HG03095 (cell line): ENCODE data around the gene SLC25A19.
A peak's percentile ranks its signal among the peaks of the same experiment; 100 is the strongest.

Source experiments
- ATAC-seq: cut with Tn5 transposase; IDR thresholded peaks from one replicate; pipeline ENCODE4 v1.9.1; 2021; ENCODE audit warnings: moderate library complexity; ENCODE audit not compliant: unreplicated experiment

SLC25A19 gene

DNA sequence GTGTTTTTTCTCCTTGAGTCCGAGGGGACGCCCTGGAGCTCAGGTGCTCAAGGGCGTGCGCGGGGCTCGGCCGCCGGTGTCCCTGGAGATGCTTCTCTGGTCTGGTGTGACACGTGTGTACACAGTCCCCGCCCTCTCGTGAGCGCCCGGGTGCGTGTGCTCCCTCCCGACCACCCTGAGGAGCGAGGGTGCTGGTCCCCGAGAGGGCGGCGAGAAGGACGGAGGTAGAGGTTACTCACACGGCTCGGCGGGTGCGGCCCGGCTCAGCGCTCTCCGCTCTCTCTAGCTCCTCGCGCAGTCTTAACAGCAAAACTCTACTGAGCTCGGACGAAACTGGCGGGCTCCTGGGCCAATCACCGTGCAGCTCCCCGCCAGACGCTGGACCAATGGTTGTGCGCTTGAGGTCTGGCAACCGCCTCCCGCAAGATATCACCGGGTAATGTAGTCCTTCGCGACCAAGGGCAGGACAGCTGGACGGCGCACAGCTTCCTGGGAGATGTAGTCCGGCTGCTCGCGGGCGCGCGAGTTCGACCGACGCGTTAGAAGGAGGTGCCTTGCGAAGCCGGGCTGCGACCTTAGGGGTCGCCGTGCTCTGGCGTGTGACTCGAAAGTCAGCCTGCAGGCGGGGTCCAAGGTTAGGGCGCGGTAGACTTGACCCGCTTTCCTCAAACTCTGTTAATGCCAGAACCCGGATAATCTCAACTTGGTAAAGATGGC lies at the start of gene SLC25A19:
TSS of gene SLC25A19 (minus strand) at position 319 of the 717 bp plus-strand sequence. CDS start 2,669 bp downstream, outside the sequence.
- ATAC-seq = peak; percentile 92

DNA sequence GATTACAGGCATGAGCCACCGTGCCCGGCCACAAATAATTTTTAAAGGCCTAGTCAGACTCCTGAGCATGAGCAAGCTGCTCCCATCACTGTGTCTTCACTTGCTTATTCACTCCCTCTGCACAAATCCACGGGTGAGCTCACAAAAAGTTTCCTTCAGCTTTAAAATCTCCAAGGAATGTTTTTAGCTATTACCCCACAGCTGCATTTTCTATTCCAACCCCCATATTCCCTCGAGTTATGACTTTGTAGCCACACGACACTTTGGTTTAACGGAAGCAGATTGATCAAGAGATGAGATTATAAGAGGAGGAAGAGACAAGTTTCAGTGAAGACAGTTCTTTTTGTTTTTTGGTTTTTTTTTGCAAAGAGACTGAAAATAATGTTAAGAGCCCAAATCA lies 49.1 kb upstream of the SLC25A19 start:
- no peak for ATAC-seq

DNA sequence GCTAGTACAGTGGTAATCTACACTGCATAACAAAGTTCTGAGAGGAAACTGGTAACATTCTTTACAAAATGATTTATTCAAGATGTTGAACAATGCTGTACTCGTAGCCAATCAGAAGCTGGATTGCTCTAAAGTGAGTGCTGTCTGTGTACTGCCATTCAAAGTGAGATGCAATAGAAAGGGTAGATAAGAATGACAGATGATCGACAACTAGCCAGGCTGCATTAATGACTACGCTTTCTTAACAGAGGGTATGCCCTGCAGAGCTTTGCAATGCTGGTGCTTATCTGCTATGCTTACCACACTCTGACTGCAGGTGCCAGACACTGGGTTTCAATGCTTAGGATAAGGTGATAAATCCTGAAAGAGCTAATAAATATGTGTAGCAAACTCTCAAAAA lies 46.1 kb upstream of the SLC25A19 start:
- ATAC-seq = no peak

DNA sequence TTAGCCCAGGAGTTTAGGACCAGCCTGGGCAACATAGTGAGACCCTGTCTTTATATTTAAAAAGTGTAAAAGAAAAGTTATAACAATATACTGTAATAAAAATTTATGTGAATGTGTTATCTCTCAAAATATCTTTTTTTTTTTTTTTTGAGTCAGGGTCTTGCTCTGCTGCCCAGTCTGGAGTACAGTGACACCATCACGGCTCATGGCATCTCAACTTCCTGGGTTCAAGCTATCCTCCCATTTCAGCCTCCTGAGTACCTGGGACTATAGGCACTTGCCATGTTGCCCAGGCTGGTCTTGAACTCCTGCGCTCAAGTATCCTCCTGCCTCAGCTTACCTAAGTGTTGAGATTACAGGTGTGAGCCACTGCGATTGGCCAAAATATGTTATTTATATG lies 45.5 kb upstream of the SLC25A19 start:
- ATAC-seq = no peak

DNA sequence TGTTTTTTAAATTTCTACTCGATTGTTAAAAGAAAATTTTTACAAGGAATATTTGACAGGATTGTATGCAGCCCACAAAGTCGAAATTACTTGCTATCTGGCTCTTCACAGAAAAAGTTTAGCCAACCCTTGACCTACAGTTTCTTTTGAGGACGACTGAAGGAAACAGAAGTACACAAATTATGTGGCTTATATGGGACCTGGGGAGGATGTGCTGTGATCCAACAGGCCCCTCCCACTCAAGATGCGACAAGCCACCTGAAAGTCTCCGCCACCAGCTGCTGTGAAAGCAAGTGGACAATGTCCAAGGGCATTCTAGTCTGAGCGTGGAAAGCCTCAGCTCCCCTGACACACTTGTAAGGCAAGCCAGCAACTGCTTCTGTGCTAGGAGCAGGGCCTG lies 42.4 kb upstream of the SLC25A19 start:
- ATAC-seq = no peak

DNA sequence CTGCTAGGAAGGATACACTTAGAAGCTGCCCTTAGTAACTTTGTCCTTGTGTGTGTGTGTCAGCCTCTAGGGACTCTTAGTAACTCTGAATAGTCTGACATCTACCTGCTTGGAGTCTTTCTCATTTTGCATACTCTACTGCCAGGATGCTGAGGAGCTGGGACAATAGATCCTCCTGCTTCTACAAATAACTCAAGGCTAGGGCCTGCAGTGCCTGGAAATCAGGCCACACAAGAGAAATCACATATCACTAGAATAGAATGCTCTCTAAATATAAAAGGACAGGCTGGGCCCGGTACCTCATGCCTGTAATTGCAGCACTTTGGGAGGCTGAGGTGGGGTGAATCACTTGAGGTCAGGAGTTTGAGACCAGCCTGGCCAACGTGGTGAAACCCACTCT lies 38.5 kb upstream of the SLC25A19 start:
- no peak for ATAC-seq

DNA sequence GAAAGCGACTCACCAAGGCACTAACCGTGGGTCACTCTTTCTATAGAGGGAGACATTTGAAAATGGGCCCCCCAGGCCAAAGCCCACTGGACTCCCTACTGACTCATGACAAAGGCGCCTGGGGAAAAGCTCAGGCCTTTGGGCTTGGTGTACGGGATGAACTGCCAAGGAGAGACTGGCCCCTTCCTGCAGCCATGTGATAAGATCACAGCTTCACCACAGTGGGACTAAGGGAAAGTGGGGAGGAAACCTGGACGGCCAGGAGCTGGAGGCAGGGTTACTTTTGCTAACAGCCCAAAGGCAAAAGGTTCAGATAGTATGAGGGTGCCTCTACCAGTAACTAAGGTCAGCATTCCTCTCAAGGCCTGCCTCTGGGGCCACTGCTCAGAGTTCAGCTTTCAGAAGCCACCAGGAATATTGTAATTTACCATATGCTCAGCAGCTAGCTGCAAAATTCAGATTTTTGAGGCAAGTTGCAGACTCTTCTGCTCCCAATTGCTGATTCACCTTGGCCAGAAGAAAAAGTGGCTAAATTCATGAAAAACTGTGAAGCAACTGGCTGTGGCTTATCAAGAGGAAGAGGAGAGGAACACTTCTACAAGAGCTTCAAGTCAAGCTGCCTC lies 37.1 kb upstream of the SLC25A19 start:
- no peak for ATAC-seq

DNA sequence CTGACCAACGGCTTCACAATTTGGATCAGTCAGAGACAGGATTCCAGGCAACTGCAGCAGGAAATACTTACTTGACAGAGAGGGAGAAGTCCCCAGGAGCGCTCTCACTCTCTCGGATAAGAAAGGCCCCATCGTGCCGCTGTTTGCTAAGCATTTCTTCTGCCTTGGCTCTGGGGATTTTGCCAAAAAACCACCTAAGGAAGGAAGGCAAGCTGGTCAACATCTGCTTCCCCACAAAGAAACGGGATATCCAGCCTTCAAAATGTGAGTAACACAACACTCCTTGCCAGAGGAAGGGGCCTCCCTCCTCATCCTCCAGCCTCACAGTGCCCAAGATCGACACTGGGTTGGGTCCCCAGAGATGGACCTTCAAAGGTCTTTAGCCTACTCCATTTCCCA lies 36.6 kb upstream of the SLC25A19 start:
- no peak for ATAC-seq

DNA sequence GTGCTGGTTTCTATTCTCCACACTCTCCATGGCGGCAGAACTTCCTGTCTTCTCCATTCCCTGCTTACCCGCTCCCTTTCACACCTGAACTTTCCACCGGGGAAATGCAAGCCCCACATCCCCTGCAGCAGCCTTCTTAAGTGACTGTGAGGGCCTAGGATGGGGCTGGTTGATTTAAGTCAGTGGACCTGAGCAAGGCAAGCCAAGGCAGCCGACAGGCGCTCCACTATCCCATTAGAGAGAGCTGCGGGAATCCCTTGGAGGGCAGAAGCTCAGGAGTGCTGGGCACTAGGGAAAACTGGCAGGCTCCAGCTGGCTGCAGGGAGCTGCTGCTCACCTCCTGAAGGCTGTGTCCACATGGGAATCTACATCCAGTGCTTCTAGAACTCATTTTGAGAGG lies 36.1 kb upstream of the SLC25A19 start:
- no peak for ATAC-seq

DNA sequence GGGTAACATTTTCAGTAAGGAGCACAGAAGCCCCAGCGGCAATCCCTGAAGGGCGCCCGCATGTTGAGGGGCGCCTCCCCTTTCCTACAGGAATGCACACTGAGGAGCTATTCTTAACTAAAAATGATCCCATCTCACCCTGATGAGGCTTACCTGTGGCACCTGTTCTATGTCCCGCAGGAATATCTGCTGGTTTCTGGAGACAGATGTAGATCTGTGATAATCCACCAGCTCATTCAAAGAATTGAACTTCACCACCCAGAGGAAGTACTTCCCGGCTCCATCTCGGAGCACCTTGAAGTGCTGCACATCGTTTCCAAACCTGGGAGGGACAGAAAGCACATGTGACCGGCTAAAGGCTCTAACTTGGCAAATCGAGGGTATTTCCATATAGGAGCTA lies 32.3 kb upstream of the SLC25A19 start:
- ATAC-seq = no peak

DNA sequence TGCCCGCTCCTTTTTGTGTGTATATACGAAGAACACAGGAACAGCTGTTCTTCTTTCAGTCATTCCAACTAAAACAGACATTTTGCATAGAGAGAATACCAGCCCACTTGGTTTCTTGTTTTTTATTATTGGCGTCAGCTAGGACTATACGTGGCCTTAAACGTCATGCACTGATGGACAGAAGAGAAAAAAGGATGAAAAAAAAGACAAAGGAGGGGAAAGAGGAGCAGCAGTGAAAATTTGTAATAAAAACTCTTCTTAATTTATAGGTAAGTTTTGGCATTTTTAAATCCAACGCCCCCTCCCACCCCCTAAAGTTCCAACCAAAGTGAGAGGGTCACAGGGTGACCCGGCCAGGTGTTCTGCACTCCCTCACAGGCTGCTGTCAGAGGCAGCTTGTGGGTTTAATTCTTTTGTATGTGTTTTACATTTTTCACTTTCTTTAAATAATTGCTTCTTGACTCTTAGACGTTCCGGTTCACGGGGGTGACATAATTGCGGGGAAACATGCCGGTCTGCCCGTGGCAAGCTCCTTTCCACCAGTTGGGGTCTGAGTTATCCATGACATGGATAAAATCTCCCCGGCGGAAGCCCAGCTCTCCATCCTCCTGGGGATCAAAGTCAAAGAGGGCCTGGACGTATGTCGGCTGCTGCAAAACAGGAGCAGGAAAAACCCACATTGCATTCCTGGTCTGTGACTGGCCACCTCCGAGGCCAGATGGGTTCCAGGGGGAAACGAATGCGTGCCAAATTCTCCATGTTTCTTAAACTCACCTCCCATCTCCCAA lies 30.9 kb upstream of the SLC25A19 start:
- peak; percentile 39 for ATAC-seq

DNA sequence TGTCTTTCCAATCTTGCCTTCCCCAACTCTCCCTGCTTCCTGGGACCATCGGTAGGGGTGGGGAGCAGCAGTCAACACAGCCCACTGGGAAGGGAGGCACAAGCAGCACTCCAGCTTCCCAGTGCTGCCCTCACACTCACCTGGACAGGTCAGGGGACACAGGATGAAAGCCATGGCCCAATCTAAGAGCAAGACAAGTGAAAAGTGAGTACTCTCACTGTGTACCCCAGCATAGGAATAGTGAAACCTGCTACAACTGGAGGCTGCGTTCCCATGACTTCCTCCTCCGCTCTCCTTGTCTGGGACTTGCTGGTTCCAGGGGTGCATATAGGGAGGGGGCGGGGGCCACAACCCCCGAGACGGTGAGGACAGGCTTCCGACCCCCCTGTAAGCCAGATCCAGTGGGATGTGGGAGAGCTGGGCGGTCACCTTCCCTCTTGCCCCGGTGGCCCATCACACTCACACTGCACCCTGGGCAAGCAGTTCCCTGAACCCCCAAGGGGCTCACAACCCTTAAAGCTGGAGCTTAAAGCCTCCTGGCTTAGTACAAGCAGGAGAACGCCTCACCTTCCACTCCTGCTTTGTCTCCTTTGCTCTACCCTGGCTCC lies 29.5 kb upstream of the SLC25A19 start:
- no peak for ATAC-seq

DNA sequence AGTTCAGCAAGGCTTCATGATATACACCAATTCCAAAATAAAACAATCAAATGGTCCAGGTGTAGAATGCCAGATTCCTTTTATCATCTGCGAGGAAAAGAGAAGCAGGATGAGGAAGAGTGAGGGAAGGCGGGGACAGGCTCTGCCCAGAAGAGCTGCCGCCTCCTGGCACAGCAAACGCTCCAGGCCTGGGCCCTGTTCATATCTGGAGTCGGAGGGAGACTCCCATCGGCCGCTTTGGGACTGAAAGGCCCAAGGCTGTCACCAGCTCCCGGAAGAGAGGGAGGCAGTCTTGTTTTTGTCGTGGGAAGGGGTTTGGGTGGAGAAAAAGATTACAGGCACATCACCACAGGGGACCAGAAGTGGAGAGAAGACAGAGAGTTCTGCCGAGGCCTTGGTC lies 29.0 kb upstream of the SLC25A19 start:
- ATAC-seq = no peak

DNA sequence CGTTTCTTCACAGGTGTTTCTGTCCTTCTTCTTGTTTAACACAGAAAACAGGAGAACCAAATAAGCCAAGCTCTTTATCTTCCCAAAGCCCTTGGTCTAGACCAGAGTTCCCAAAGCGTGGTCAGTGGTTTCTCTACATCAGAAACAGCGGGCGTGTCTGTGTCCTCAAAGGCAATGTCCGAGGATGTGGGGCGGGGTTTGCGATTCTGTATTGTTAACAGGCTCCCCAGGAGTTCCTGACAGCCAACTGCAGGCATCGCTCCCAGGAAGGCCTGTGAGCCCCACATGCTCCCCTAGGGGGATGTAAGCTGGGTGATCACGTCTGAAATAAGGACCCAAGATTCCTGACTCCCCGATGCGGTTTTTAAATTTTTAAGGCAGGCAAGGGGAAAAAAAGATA lies 28.4 kb upstream of the SLC25A19 start:
- no peak for ATAC-seq

DNA sequence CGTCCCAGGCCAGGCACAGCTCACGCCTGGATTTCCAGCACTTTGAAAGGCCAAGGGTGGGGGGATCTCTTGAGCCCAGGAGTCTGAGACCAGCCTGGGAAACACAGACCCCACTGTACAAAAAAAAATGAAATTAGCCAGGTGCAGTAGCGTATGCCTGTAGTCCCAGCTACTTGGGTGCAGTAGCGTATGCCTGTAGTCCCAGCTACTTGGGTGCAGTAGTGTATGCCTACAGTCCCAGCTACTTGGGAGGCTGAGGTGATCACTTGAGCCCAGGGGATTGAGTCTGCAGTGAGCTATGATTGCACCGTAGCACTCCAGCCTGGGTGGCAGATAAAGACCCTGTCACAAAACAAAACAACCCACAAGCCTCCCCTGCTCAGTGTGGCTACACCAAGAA lies 27.0 kb upstream of the SLC25A19 start:
- no peak for ATAC-seq

DNA sequence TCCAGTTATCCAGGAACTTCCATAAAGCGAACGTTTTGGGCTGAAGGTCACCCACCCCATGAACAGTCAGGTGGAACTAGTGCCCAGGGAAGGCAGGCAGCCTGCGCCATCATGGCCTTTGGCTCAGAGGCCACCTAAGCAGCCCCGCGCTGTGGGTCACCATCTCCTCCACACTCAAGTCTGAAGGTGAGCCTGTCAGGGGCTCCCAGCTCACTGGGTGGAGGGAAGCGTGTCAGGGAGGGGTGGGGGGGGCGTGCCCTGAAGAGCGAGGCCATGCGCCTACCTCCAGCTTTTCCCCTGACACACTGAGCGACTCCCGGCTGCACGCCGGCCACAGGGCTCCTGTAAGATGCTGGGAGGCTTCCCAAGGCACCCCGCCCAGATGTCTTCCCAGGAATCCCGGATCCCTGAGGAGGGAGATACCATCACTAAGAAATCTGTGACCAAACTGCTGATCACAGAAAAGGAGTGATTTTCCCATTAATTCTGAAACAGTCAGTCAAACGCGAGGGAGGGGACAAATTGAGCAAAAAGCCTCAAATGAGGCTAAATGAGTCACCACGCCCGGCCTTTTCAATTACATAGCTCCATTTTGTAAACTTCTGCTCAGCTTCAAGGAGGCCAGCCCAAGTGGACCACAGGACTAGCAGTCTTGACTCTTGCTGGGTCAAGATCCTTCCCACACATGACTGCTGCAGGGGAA lies 26.5 kb upstream of the SLC25A19 start:
- no peak for ATAC-seq

DNA sequence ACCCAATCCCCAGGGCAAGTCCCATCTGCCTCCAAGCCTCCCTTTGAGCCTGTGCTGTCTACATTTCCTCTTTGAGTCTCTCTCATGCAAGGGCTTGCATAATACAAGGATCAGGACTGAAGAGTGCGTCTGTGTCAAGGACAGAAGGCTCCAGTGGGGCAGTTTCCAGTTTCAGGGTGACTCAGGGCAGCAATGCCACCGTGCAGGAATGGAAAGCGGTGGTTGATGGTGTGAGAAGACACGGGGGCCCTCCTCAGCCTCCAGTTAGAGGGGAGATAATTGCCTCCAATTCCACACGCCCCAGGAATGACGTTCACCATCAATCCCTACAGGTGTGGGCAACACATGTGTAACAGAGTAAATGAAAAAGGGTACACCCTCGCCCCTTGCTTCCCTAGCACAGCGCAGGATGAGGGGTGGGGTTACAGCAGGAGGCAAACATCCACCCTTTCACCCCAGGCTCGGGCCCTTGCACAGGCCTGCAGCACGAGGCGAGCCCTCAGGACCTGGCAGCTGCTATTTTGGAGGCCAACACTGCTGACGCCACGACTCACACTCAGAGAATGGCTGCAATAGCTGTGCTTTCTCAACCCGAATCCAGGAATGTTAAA lies 24.8 kb upstream of the SLC25A19 start:
- ATAC-seq = no peak

DNA sequence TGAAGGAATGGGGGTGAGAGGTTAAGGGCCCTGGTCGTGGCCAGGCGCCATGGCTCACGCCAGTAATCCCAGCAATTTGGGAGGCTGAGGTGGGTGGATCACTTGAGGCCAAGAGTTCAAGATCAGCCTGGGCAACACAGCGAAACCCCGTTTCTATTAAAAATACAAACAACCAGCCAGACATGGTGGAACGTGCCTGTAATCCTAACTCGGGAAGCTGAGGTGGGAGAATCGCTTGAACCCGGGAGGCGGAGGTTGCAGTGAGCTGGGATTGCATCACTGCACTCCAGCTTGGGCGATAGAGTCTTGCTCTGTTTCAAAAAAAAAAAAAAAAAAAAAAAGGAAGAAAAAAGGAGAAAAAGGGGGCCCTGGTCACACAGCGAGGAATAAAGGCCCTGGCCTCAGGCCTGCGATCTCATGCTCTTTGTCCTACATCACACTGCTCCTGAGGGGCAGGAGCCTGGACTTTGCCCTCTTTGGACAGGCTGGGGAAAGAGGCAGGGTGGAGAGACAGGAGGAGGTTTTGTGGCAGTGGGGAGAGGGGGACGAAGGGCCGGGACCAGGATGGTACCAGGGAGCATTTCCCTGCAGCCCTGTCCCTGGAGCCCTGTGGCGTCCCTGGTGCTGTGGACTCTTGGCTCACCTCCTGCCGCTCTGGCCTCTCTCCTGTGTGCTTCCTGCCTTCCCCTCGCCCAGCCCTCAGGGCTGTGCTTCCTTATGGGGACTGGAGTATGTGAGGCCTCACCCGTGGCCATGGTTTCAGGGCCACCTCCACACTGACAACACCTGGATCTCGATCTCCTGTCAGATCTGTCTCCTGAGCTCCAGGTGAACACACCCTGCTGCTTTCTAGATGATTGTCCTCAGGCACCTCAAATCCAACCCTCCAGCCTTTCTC lies 19.7 kb upstream of the SLC25A19 start:
- no peak for ATAC-seq

DNA sequence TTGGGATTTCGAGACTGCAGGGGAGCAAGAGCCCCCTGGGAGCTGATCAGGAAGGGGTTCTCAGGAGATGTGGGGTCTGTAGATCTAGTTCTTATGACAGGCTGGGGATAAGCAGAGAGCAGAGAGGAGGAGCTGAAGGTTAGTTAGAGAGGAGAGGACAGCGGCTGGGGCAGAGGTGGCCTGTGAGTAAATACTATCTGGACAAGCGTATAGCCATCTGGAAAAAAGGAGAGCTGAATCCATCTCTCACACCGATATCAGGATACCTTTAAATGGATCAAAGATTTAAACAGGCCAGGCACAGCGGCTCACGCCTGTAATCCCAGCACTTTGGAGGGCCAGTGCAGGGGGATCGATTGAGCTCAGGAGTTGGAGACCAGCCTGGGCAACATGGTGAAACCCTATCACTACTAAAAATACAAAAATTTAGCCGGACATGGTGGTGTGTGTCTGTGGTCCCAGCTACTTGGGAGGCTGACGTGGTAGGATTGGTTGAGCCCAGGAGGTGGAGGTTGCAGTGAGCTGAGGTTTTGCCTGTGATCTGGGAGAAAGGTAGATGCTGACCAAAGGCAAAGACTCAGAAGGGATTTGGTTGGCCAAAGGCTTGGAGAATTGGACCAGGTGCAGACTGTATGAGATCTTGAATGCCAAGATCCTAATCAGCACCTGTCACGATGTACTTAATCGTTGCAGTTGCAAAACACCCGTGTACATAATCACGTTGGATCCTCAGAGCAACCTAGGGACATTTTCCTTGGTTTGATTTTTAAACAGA lies 18.9 kb upstream of the SLC25A19 start:
- no peak for ATAC-seq
